Measurements from ENCODE around the gene ANKRD11.

The ANKRD11 gene

GRCh38 chr16:89237733-89238132 lies 252.6 kb downstream of the ANKRD11 start:
- Histone ChIP-seq H3K36me3 (ENCODE audit: low read depth) (peaks cover 11% of the 10 kb centered on the region), H3K4me1 (ENCODE audit: insufficient read depth, poor library complexity, severe bottlenecking) (no peaks in the 10 kb centered on the region), H3K27ac (ENCODE audit: poor library complexity, severe bottlenecking) (no peak overlapping the region), H3K4me3 (ENCODE audit: severe bottlenecking) (no peak overlapping the region), H3K27me3 (ENCODE audit: insufficient read depth, poor library complexity, severe bottlenecking) (no peaks in the 10 kb centered on the region), H3K9me3 (ENCODE audit: severe bottlenecking) (no peaks in the 10 kb centered on the region)
- no peak for TF ChIP-seq CTCF (IDR thresholded peaks at IDR 0.05; ENCODE audit: poor library complexity, severe bottlenecking)
- ATAC-seq (ENCODE audit: low read depth) (no peak), DNase-seq (ENCODE audit: low spot score) (no peak)

GRCh38 chr16:89233678-89234490 lies 256.5 kb downstream of the ANKRD11 start:
- no peaks in the 10 kb centered on the region for H3K4me1 ChIP-seq (ENCODE audit: insufficient read depth, poor library complexity, severe bottlenecking)
- DNase-seq (ENCODE audit: low spot score): no peak

GRCh38 chr16:89232107-89232506 lies 258.3 kb downstream of the ANKRD11 start:
- Histone ChIP-seq H3K4me3 (ENCODE audit: severe bottlenecking) (no peak overlapping the region), H3K4me1 (ENCODE audit: insufficient read depth, poor library complexity, severe bottlenecking) (no peaks in the 10 kb centered on the region), H3K27me3 (ENCODE audit: insufficient read depth, poor library complexity, severe bottlenecking) (no peaks in the 10 kb centered on the region), H3K27ac (ENCODE audit: poor library complexity, severe bottlenecking) (no peak overlapping the region), H3K36me3 (ENCODE audit: low read depth) (peaks cover 51% of the 10 kb centered on the region), H3K9me3 (ENCODE audit: severe bottlenecking) (no peaks in the 10 kb centered on the region)
- DNase-seq (ENCODE audit: low spot score) (no peak), ATAC-seq (ENCODE audit: low read depth) (no peak)
- no peak for TF ChIP-seq CTCF (IDR thresholded peaks at IDR 0.05; ENCODE audit: poor library complexity, severe bottlenecking)

More at GRCh38 chr16:89233678-89234490, 256.5 kb downstream of the ANKRD11 start:
- no peak overlapping the region for H3K4me3 ChIP-seq (ENCODE audit: severe bottlenecking)
- peaks cover 33% of the 10 kb centered on the region for H3K36me3 ChIP-seq (ENCODE audit: low read depth)
- H3K27me3 ChIP-seq (ENCODE audit: insufficient read depth, poor library complexity, severe bottlenecking): no peaks in the 10 kb centered on the region
- no peak for ATAC-seq (ENCODE audit: low read depth)
- H3K9me3 ChIP-seq (ENCODE audit: severe bottlenecking): no peaks in the 10 kb centered on the region
- H3K27ac ChIP-seq (ENCODE audit: poor library complexity, severe bottlenecking): no peak overlapping the region
- TF ChIP-seq CTCF (IDR thresholded peaks at IDR 0.05; ENCODE audit: poor library complexity, severe bottlenecking): no peak

GRCh38 chr16:89230255-89230654 lies 260.1 kb downstream of the ANKRD11 start:
- ATAC-seq (ENCODE audit: low read depth): no peak
- no peak for DNase-seq (ENCODE audit: low spot score)
- H3K36me3 ChIP-seq (ENCODE audit: low read depth): peaks cover 68% of the 10 kb centered on the region

More at GRCh38 chr16:89230255-89230654, 260.1 kb downstream of the ANKRD11 start:
- TF ChIP-seq CTCF (IDR thresholded peaks at IDR 0.05; ENCODE audit: poor library complexity, severe bottlenecking): no peak
- Histone ChIP-seq H3K4me1 (ENCODE audit: insufficient read depth, poor library complexity, severe bottlenecking) (no peaks in the 10 kb centered on the region), H3K4me3 (ENCODE audit: severe bottlenecking) (no peak overlapping the region), H3K27me3 (ENCODE audit: insufficient read depth, poor library complexity, severe bottlenecking) (no peaks in the 10 kb centered on the region), H3K27ac (ENCODE audit: poor library complexity, severe bottlenecking) (no peak overlapping the region), H3K9me3 (ENCODE audit: severe bottlenecking) (no peaks in the 10 kb centered on the region)
